Breast epithelium (tissue), 4 donors: ENCODE data around the gene FAF2. TPM values are rescaled to one million over a fixed set of nuclear protein-coding genes. Genes with fewer than 3 reads are reported as not detected.

Experiments used
- DNase-seq, 2 donors: peaks; one replicate each; pipeline ENCODE4 v3.0.0-alpha.2; 2019; ENCODE audit warnings: low spot score in 2 of 2
- H3K27ac ChIP-seq, 2 donors: fragments of 200-600 bp; sonication (generic) in 1 of 2; one replicate each; pipeline ENCODE4 v1.5.1; 2016 to 2019; ENCODE audit warnings: mild to moderate bottlenecking in 1 of 2
- H3K27me3 ChIP-seq, 2 donors: fragments of 200-600 bp; sonication (generic) in 1 of 2; one replicate each; pipeline versions ENCODE4 v1.5.1 to v1.6.0; 2017 to 2019; ENCODE audit warnings: control low read depth in 1 of 2, mild to moderate bottlenecking in 1 of 2
- H3K36me3 ChIP-seq: fragments of 200-600 bp; one replicate; pipeline ENCODE4 v1.5.1; 2019
- H3K4me1 ChIP-seq, 2 donors: fragments of 200-600 bp; sonication (generic); one replicate each; pipeline ENCODE4 v1.5.1; 2016 to 2019; ENCODE audit warnings: control low read depth in 1 of 2
- H3K4me3 ChIP-seq, 3 donors: fragments of 200-600 bp; sonication (generic); 1 replicate in 2 of 3; 2 replicates in 1 of 3; pipeline ENCODE4 v1.5.1; 2016 to 2019; ENCODE audit warnings: mild to moderate bottlenecking in 3 of 3, moderate library complexity in 2 of 3
- H3K9me3 ChIP-seq, 2 donors: fragments of 200-600 bp; sonication (generic) in 1 of 2; one replicate each; pipeline ENCODE4 v1.5.1; 2016 to 2019; ENCODE audit warnings: control low read depth in 1 of 2
- CTCF ChIP-seq, 3 donors: fragments of 450-650 bp; IDR thresholded peaks; one replicate each; pipeline ENCODE4 v1.5.1; 2016 to 2017; ENCODE audit warnings: antibody characterized with exemption in 3 of 3, mild to moderate bottlenecking in 3 of 3, moderate library complexity in 3 of 3
- POLR2A ChIP-seq: fragments of 450-650 bp; IDR thresholded peaks from one replicate; pipeline ENCODE4 v1.6.1; 2016; ENCODE audit warnings: antibody characterized with exemption, mild to moderate bottlenecking, moderate library complexity
- POLR2AphosphoS5 ChIP-seq, 3 donors: sonication (generic); formaldehyde crosslinking; IDR thresholded peaks; one replicate each; pipeline ENCODE4 v1.6.1; 2017; ENCODE audit warnings: antibody characterized with exemption in 3 of 3
- intact Hi-C: fragments of 100-400 bp; cut with DNase I; formaldehyde crosslinking; loops from one replicate; pipeline ENCODE4 v1.15.1; 2023; ENCODE audit warnings: low total_unique reads
- total RNA-seq, 3 donors: library from RNA; depleted of rRNA; stranded (reverse); fragments of >200 nt; gene quantifications; one replicate each; pipeline ENCODE4 v1.1.0, GENCODE V29; 2016

FAF2 gene
- total RNA-seq, 3 donors from 2014 or later: 26.9 to 38.2 (median 28.5) TPM

- intact Hi-C loops: no loop called here
- TF ChIP-seq POLR2A: no peak
- TF ChIP-seq POLR2AphosphoS5 (IDR thresholded peaks at IDR 0.05): no peak
- TF ChIP-seq CTCF (IDR thresholded peaks at IDR 0.05): no peak
- H3K27ac ChIP-seq: no peak overlapping the region
- no peak overlapping the region for H3K4me3 ChIP-seq
- H3K36me3 ChIP-seq: no peaks in the 10 kb centered on the region
- H3K27me3 ChIP-seq: no peaks in the 10 kb centered on the region
- H3K4me1 ChIP-seq: peaks cover 5 to 6% of the 10 kb centered on the region in 2 donors
- H3K9me3 ChIP-seq: no peaks in the 10 kb centered on the region
- no peak for DNase-seq
Observed at GRCh38 chr5:176540476-176540899, 92.3 kb downstream of the FAF2 start.

GRCh38 chr5:176540956-176541337, 92.8 kb downstream of the FAF2 start:
- no peak for DNase-seq
- Histone ChIP-seq H3K36me3 (no peaks in the 10 kb centered on the region), H3K27ac (peak overlapping the region; percentile 2 to 78), H3K4me3 (no peak overlapping the region), H3K27me3 (no peaks in the 10 kb centered on the region), H3K9me3 (no peaks in the 10 kb centered on the region), H3K4me1 (peaks cover 3 to 6% of the 10 kb centered on the region in 2 donors)
- intact Hi-C loops: no loop called here
- no peak for TF ChIP-seq CTCF (IDR thresholded peaks at IDR 0.05)
- no peak for TF ChIP-seq POLR2AphosphoS5 (IDR thresholded peaks at IDR 0.05)
- no peak for TF ChIP-seq POLR2A

- no peaks in the 10 kb centered on the region for H3K27me3 ChIP-seq
Observed at GRCh38 chr5:176541338-176542134, 93.4 kb downstream of the FAF2 start.

DNA sequence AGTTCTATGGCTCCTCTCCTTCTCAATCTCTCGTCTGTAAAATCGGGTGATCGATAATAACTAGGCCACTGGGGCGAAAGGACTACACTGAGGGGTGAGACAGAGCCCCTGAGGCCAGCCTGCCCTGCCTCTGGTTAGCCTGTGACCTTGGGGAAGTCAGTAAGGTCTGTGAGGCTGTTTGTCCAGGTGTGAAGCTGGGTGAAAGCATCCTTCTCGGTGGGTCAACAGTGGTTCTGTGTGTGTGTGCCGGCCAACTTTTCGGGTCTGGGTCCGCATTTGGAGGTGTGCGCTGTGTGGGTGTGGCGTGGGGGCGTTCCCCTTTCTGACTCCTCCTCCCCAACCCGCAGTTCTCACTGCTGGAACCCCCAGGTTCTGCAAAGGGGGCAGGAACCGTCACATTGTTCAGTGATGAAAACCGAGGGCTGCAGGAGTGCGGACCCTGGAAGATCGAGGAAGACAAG, 94.0 kb downstream of the FAF2 start:
- TF ChIP-seq CTCF (IDR thresholded peaks at IDR 0.05) (no peak), POLR2AphosphoS5 (IDR thresholded peaks at IDR 0.05) (no peak), POLR2A (no peak)
- H3K36me3 ChIP-seq: no peaks in the 10 kb centered on the region
- peaks cover 3 to 6% of the 10 kb centered on the region in 2 donors for H3K4me1 ChIP-seq
- intact Hi-C loops: no loop called here
- H3K4me3 ChIP-seq: peak overlapping the region; percentile 61 to 83 (median 69)
- H3K27me3 ChIP-seq: no peaks in the 10 kb centered on the region
- DNase-seq: no peak
- H3K27ac ChIP-seq: peak overlapping the region; percentile 68 to 78
- no peaks in the 10 kb centered on the region for H3K9me3 ChIP-seq

More at GRCh38 chr5:176541338-176542134, 93.4 kb downstream of the FAF2 start:
- H3K9me3 ChIP-seq: no peaks in the 10 kb centered on the region
- H3K4me1 ChIP-seq: peaks cover 3 to 6% of the 10 kb centered on the region in 2 donors
- intact Hi-C loops: no loop called here
- H3K4me3 ChIP-seq: peak overlapping the region in 1 of 3 donors; percentile 83
- TF ChIP-seq POLR2AphosphoS5 (IDR thresholded peaks at IDR 0.05) (no peak), POLR2A (no peak), CTCF (IDR thresholded peaks at IDR 0.05) (no peak)
- no peaks in the 10 kb centered on the region for H3K36me3 ChIP-seq
- peak in 1 of 2 donors; percentile 71 for DNase-seq
- H3K27ac ChIP-seq: peak overlapping the region; percentile 68 to 78
